Measurements from ENCODE around the gene TSSC4. TPM values are rescaled to one million over a fixed set of nuclear protein-coding genes. Genes with fewer than 3 reads are reported as not detected.
A peak's percentile ranks its signal among the peaks of the same experiment; 100 is the strongest.

Gene TSSC4
- total and polyA plus RNA-seq, 2 of the 13 experiments (the other 11 are each of a cell fraction or from before 2014, with no cell fraction given), result 16.2 to 58.6 TPM

DNA sequence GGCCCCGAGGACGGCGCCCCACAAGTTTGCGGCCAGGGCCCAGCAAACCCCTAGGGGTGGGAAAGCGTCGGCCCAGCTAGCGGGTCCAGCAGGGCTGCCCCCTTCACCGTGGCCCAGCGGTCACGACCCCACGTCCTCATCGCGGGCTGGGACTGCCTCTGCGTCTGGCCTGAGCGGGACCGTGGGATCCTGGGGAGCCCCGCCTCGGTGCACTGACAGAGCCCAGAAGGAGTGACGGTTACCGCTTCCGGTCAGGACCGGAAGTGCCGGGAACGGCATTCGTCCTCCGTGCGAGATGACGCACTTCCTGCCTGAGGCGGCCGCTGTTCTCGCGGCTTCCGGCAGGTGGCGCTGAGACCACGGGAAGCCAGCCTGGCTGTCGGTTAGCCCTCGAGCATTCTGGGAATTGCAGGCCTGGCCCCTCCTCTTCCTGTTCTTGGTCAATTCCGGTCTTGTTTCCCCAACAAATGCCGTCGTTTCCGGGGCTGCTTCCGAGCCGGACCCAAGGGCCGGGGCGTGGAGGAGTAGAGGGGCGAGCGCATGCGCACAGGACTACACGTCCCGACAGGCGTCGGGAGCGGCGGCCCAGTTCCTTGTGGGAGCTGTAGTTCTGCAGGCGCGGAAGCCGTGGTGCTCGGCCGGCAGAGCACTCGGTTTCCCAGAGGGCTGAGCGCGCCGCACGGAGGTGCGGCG is at the start of gene TSSC4 (continued):
- 0 out of 2 replicates have a peak, but pooled peaks have one; percentile 81 for TF ChIP-seq ZIK1 (CRISPR knock-in tag; IDR thresholded peaks at IDR 0.05; ENCODE audit: borderline replicate concordance, low read depth)
- TF ChIP-seq, protein P1, sequence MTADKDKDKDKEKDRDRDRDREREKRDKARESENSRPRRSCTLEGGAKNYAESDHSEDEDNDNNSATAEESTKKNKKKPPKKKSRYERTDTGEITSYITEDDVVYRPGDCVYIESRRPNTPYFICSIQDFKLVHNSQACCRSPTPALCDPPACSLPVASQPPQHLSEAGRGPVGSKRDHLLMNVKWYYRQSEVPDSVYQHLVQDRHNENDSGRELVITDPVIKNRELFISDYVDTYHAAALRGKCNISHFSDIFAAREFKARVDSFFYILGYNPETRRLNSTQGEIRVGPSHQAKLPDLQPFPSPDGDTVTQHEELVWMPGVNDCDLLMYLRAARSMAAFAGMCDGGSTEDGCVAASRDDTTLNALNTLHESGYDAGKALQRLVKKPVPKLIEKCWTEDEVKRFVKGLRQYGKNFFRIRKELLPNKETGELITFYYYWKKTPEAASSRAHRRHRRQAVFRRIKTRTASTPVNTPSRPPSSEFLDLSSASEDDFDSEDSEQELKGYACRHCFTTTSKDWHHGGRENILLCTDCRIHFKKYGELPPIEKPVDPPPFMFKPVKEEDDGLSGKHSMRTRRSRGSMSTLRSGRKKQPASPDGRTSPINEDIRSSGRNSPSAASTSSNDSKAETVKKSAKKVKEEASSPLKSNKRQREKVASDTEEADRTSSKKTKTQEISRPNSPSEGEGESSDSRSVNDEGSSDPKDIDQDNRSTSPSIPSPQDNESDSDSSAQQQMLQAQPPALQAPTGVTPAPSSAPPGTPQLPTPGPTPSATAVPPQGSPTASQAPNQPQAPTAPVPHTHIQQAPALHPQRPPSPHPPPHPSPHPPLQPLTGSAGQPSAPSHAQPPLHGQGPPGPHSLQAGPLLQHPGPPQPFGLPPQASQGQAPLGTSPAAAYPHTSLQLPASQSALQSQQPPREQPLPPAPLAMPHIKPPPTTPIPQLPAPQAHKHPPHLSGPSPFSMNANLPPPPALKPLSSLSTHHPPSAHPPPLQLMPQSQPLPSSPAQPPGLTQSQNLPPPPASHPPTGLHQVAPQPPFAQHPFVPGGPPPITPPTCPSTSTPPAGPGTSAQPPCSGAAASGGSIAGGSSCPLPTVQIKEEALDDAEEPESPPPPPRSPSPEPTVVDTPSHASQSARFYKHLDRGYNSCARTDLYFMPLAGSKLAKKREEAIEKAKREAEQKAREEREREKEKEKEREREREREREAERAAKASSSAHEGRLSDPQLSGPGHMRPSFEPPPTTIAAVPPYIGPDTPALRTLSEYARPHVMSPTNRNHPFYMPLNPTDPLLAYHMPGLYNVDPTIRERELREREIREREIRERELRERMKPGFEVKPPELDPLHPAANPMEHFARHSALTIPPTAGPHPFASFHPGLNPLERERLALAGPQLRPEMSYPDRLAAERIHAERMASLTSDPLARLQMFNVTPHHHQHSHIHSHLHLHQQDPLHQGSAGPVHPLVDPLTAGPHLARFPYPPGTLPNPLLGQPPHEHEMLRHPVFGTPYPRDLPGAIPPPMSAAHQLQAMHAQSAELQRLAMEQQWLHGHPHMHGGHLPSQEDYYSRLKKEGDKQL (CRISPR knock-in tag; IDR thresholded peaks at IDR 0.05; ENCODE audit: low read depth), result no peak; the same call in 1 of the 2 replicates
- no peak for TF ChIP-seq BATF2 (CRISPR knock-in tag; IDR thresholded peaks at IDR 0.05)
- no peak for TF ChIP-seq ZKSCAN5 (CRISPR knock-in tag; IDR thresholded peaks at IDR 0.05)
- peak; percentile 74 for TF ChIP-seq SAFB2 (CRISPR knock-in tag; IDR thresholded peaks at IDR 0.05; ENCODE audit: borderline replicate concordance, low read depth)
- TF ChIP-seq ZBTB8A (CRISPR knock-in tag; IDR thresholded peaks at IDR 0.05; ENCODE audit: borderline replicate concordance, low read depth), result no peak
- TF ChIP-seq FOXA3 (CRISPR knock-in tag; IDR thresholded peaks at IDR 0.05), result peak; percentile 73
- TF ChIP-seq, protein P2, sequence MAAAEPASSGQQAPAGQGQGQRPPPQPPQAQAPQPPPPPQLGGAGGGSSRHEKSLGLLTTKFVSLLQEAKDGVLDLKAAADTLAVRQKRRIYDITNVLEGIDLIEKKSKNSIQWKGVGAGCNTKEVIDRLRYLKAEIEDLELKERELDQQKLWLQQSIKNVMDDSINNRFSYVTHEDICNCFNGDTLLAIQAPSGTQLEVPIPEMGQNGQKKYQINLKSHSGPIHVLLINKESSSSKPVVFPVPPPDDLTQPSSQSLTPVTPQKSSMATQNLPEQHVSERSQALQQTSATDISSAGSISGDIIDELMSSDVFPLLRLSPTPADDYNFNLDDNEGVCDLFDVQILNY (CRISPR knock-in tag; conservative IDR thresholded peaks at IDR 0.05), result no peak
- no peak for TF ChIP-seq IKZF1 (IDR thresholded peaks at IDR 0.05)
- no peak for TF ChIP-seq KAT2B (IDR thresholded peaks at IDR 0.05; ENCODE audit: borderline replicate concordance, low read depth, low read length)
- peak; percentile 90 for TF ChIP-seq CBX1 (IDR thresholded peaks at IDR 0.05; ENCODE audit: low read depth)
- no peak for TF ChIP-seq FOXO4 (CRISPR knock-in tag; conservative IDR thresholded peaks at IDR 0.05)
- TF ChIP-seq ELF4 (CRISPR knock-in tag; IDR thresholded peaks at IDR 0.05; ENCODE audit: borderline replicate concordance), result peak; percentile 88; the same call in 1 of the 2 replicates
- TF ChIP-seq ZNF343 (CRISPR knock-in tag; IDR thresholded peaks at IDR 0.05), result no peak
- peak; percentile 86; the same call in 1 of the 2 replicates for TF ChIP-seq MEF2D (CRISPR knock-in tag; IDR thresholded peaks at IDR 0.05)
- no peak for TF ChIP-seq PLSCR1 (CRISPR knock-in tag; IDR thresholded peaks at IDR 0.05; ENCODE audit: borderline replicate concordance)
- 0 out of 2 replicates have a peak, but pooled peaks have one; percentile 43 for TF ChIP-seq ZNF800 (CRISPR knock-in tag; IDR thresholded peaks at IDR 0.05)

Data from HepG2 (cell line).